Measurements from ENCODE around the gene THBS4.

THBS4 gene

DNA sequence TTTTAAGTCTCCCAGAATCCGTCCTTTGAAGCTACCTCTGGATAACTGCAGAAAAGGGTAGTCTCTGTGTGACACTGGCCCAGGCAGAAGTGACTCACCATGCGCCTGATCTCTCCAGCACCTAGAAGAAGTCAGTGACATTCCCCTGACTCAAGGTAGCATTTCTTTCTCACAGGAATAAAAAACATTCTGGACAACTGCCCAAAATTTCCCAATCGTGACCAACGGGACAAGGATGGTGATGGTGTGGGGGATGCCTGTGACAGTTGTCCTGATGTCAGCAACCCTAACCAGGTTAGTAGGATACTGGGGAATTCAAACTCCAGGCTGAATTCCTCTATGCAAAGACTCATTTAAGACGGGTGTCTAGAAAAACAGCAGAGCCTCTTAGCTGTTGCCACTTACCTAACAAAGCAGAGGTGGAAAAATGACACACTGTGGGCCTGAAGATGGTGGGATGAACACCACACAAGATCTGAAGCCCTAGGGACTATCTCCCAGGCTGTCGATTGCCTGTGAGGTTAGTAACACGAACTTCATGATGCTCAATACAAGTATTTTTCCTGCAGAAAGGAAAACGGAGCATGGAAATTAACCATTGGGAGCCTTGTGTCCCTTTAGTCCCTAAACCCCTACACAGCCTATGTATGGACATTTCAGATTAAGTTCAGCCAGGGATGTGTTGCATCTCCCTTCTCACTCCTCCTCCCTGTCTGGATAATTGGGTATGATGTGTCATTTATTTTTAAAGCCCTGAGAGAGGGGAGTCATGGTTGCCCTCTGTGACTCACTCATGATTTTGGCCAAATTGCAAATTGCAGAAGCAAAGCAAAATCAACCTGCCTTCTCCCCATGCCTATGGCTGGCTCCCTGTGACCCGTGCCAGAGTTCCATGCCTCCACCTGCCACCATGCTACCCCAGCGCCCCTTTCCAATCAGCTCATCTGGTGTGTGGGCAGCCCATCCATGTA is 37.2 kb downstream of the THBS4 start:
- POLR2A ChIA-PET: no interaction called here
- no peak overlapping the region for H3K4me3 ChIP-seq (ENCODE audit: low read depth, low read length)
- TF ChIP-seq ZNF24 (tag by site-specific recombination; IDR thresholded peaks at IDR 0.05): no peak
- TF ChIP-seq FEZF1 (tag by site-specific recombination; IDR thresholded peaks at IDR 0.05): no peak
- no peak for TF ChIP-seq ZNF138 (tag by site-specific recombination; IDR thresholded peaks at IDR 0.05; ENCODE audit: borderline replicate concordance)
- TF ChIP-seq BCL6B (tag by site-specific recombination; IDR thresholded peaks at IDR 0.05): no peak
- TF ChIP-seq MYNN (tag by site-specific recombination; IDR thresholded peaks at IDR 0.05; ENCODE audit: borderline replicate concordance): no peak
- TF ChIP-seq ATF2 (tag by site-specific recombination; IDR thresholded peaks at IDR 0.05; ENCODE audit: low read depth): no peak
- TF ChIP-seq PRDM2 (tag by site-specific recombination; IDR thresholded peaks at IDR 0.05; ENCODE audit: borderline replicate concordance): no peak
- TF ChIP-seq ZNF544 (tag by site-specific recombination; IDR thresholded peaks at IDR 0.05): no peak
- TF ChIP-seq ZNF211 (tag by site-specific recombination; IDR thresholded peaks at IDR 0.05; ENCODE audit: low read depth): no peak
- TF ChIP-seq ZBTB48 (tag by site-specific recombination; IDR thresholded peaks at IDR 0.05): no peak
- TF ChIP-seq MZF1 (tag by site-specific recombination; IDR thresholded peaks at IDR 0.05; ENCODE audit: borderline replicate concordance): no peak
- TF ChIP-seq ZNF48 (tag by site-specific recombination; IDR thresholded peaks at IDR 0.05): no peak
- TF ChIP-seq, protein P1, sequence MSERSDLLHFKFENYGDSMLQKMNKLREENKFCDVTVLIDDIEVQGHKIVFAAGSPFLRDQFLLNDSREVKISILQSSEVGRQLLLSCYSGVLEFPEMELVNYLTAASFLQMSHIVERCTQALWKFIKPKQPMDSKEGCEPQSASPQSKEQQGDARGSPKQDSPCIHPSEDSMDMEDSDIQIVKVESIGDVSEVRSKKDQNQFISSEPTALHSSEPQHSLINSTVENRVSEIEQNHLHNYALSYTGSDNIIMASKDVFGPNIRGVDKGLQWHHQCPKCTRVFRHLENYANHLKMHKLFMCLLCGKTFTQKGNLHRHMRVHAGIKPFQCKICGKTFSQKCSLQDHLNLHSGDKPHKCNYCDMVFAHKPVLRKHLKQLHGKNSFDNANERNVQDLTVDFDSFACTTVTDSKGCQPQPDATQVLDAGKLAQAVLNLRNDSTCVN (tag by site-specific recombination; optimal IDR thresholded peaks at IDR 0.05): no peak
- no peak for TF ChIP-seq ZNF350 (tag by site-specific recombination; IDR thresholded peaks at IDR 0.05)
- no peak for TF ChIP-seq ZNF639 (tag by site-specific recombination; IDR thresholded peaks at IDR 0.05)
- CTCF ChIA-PET: interaction anchor here (1.3 kb wide), 1 partner anchor 11 kb away, joined by 3 read pairs; no protein-coding TSS in a partner anchor
- H3K9me3 ChIP-seq (ENCODE audit: control insufficient read depth, insufficient read depth, low read depth, low read length): no peaks in the 10 kb centered on the region
- no peak overlapping the region for H3K27ac ChIP-seq (ENCODE audit: extremely low read depth, low read depth, low read length)
- H3K4me1 ChIP-seq (ENCODE audit: control insufficient read depth, insufficient read depth, low read length): peaks cover 8% of the 10 kb centered on the region
- no peaks in the 10 kb centered on the region for H3K36me3 ChIP-seq (ENCODE audit: control insufficient read depth in 2 of 2, insufficient read depth in 1 of 2, low read length in 2 of 2)

Data from HEK293 (cell line).